ENCODE measurements around the gene RAD51AP1.

GRCh38 chr12:4545195-4545594 lies 6.5 kb downstream of the RAD51AP1 start:
- TF ChIP-seq CTCF (IDR thresholded peaks at IDR 0.05 in 4 of 5, conservative IDR thresholded peaks at IDR 0.05 in 1 of 5), result no peak
- TF ChIP-seq POLR2A (IDR thresholded peaks at IDR 0.05), result no peak

Data from gastrocnemius medialis (tissue), 4 donors.